Upper lobe of right lung (tissue), 1 donor: ENCODE data around the gene PCTP. TPM values are rescaled to one million over a fixed set of nuclear protein-coding genes. Genes with fewer than 3 reads are reported as not detected.
A peak's percentile ranks its signal among the peaks of the same experiment; 100 is the strongest.

Source experiments
- ATAC-seq: fragments of 200-7000 bp; cut with Tn5 transposase; one replicate; pipeline ENCODE4 v1.9.1; 2020; ENCODE audit warnings: mild to moderate bottlenecking, moderate library complexity
- DNase-seq: peaks from one replicate; pipeline ENCODE4 v3.0.0-alpha.2; 2020
- H3K27ac ChIP-seq: fragments of 200-600 bp; one replicate; pipeline ENCODE4 v1.8.0; 2022
- H3K27me3 ChIP-seq: fragments of 200-600 bp; one replicate; pipeline ENCODE4 v1.8.0; 2022; ENCODE audit warnings: mild to moderate bottlenecking
- H3K36me3 ChIP-seq: fragments of 200-600 bp; one replicate; pipeline ENCODE4 v1.8.0; 2022
- H3K4me1 ChIP-seq: fragments of 200-600 bp; one replicate; pipeline ENCODE4 v1.8.0; 2022
- H3K4me3 ChIP-seq: fragments of 200-600 bp; one replicate; pipeline ENCODE4 v1.8.0; 2022; ENCODE audit warnings: mild to moderate bottlenecking
- H3K9me3 ChIP-seq: fragments of 200-600 bp; one replicate; pipeline ENCODE4 v1.8.0; 2022
- CTCF ChIP-seq: fragments of 200-600 bp; IDR thresholded peaks from one replicate; pipeline ENCODE4 v1.8.0; 2022; ENCODE audit warnings: antibody characterized with exemption
- intact Hi-C: fragments of 100-400 bp; cut with DNase I; formaldehyde crosslinking; loops from one replicate; pipeline ENCODE4 v1.11.0; 2022
- total RNA-seq: library from RNA; stranded (reverse); fragmentation: NEBNext Ultra II Directional; extraction: Animal tissue kit (Norgen Biotek cat#: 25700); gene quantifications from one replicate; pipeline ENCODE4 v1.2.1, GENCODE V29; 2021
- donor health status: DM: no; HTN: yes; CAD: no; lungs with severe emphysema.

Gene PCTP
- total RNA-seq, 1 donor from 2014 or later, result 24.7 TPM

- H3K4me1 ChIP-seq, result peaks cover 6% of the 10 kb centered on the region
- no peak for DNase-seq
- no peak for ATAC-seq
- H3K27me3 ChIP-seq, result peaks cover 6% of the 10 kb centered on the region
- H3K36me3 ChIP-seq, result no peaks in the 10 kb centered on the region
- TF ChIP-seq CTCF, result no peak
- peak overlapping the region; percentile 49 for H3K4me3 ChIP-seq
- peak overlapping the region; percentile 80 for H3K27ac ChIP-seq
- intact Hi-C loops, result no loop called here
- no peaks in the 10 kb centered on the region for H3K9me3 ChIP-seq
Measured at GRCh38 chr17:55723488-55723848, 27.4 kb upstream of the PCTP start.

GRCh38 chr17:55726440-55726839 is 24.4 kb upstream of the PCTP start:
- Histone ChIP-seq H3K36me3 (no peaks in the 10 kb centered on the region), H3K4me3 (peak overlapping the region; percentile 29), H3K27ac (peak overlapping the region; percentile 51), H3K9me3 (no peaks in the 10 kb centered on the region), H3K27me3 (peaks cover 6% of the 10 kb centered on the region), H3K4me1 (peaks cover 6% of the 10 kb centered on the region)
- ATAC-seq, result peak; percentile 47
- no peak for DNase-seq
- no peak for TF ChIP-seq CTCF
- intact Hi-C loops, result no loop called here

- ATAC-seq (no peak), DNase-seq (no peak)
- Histone ChIP-seq H3K9me3 (no peaks in the 10 kb centered on the region), H3K27ac (peak overlapping the region; percentile 51), H3K36me3 (no peaks in the 10 kb centered on the region), H3K4me1 (peaks cover 9% of the 10 kb centered on the region), H3K4me3 (no peak overlapping the region), H3K27me3 (peaks cover 6% of the 10 kb centered on the region)
- TF ChIP-seq CTCF, result no peak
- intact Hi-C loops, result no loop called here
Measured at GRCh38 chr17:55727275-55727674, 23.6 kb upstream of the PCTP start.

GRCh38 chr17:55727920-55728319 is 22.9 kb upstream of the PCTP start:
- TF ChIP-seq CTCF, result no peak
- DNase-seq (no peak), ATAC-seq (no peak)
- Histone ChIP-seq H3K4me1 (peaks cover 13% of the 10 kb centered on the region), H3K4me3 (no peak overlapping the region), H3K27ac (peak overlapping the region; percentile 86), H3K9me3 (no peaks in the 10 kb centered on the region), H3K36me3 (no peaks in the 10 kb centered on the region), H3K27me3 (peaks cover 2% of the 10 kb centered on the region)
- intact Hi-C loops, result no loop called here

- Histone ChIP-seq H3K4me1 (peaks cover 17% of the 10 kb centered on the region), H3K27ac (peak overlapping the region; percentile 86), H3K4me3 (peak overlapping the region; percentile 29), H3K9me3 (no peaks in the 10 kb centered on the region), H3K27me3 (no peaks in the 10 kb centered on the region), H3K36me3 (no peaks in the 10 kb centered on the region)
- DNase-seq, result no peak
- ATAC-seq, result no peak
- intact Hi-C loops, result no loop called here
- TF ChIP-seq CTCF, result no peak
Measured at GRCh38 chr17:55728361-55728760, 22.5 kb upstream of the PCTP start.

- no peak for TF ChIP-seq CTCF
- Histone ChIP-seq H3K27ac (peak overlapping the region; percentile 86), H3K4me1 (peaks cover 18% of the 10 kb centered on the region), H3K9me3 (no peaks in the 10 kb centered on the region), H3K27me3 (no peaks in the 10 kb centered on the region), H3K36me3 (no peaks in the 10 kb centered on the region), H3K4me3 (peak overlapping the region; percentile 29)
- no peak for DNase-seq
- no peak for ATAC-seq
- intact Hi-C loops, result no loop called here
Measured at GRCh38 chr17:55728833-55729232, 22.0 kb upstream of the PCTP start.
